Measurements from ENCODE around the gene FXYD2. TPM values are rescaled to one million over a fixed set of nuclear protein-coding genes. Genes with fewer than 3 reads are reported as not detected.

FXYD2 gene
- total and polyA plus RNA-seq, 2 of the 8 experiments (the other 6 are each of a cell fraction or from before 2014, with no cell fraction given): 0.89 to 1.1 TPM

DNA sequence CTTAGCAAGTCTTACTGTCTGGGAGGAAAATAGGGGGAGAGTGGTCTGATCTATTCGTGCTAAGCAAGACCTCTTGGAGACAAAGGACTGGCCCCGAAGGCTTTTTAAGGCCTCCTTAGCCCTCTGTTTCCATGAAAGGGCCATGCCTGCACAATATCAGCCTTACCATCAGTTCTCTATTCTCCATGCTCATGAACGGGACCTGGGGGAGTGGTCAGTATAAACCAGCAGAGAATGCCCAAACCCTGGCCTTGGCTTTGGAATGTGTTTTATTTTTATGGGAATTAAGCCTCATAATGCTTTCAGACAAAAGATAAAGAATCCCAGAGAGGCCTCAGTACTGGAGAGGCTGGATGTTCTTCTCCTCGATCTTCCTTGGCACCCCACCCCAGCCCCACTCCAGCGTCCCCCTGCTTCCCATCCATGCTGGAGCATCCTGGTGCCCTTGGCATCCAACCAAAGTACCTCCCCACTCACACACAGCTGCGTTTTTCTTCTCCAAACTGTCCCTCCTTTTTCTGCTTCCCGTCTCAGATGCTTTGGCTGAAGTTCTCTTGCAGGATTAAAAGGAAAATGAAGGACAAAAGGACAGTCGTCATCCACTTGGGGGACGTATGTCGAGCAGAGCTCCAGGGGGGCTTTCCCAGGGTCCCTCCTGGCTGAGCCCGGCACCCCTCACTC, 33.3 kb upstream of the FXYD2 start:
- Histone ChIP-seq H3K9ac (replicated peaks in 1 of 4; ENCODE audit: extremely low read depth in 1 of 4, low read depth in 3 of 4, low read length in 3 of 4) (no peak overlapping the region), H3K18ac (ENCODE audit: extremely low read depth, low read length) (no peak overlapping the region), H3K36me3 (ENCODE audit: control insufficient read depth in 2 of 4, insufficient read depth in 4 of 4, low read length in 3 of 4) (no peaks in the 10 kb centered on the region), H3K9me3 (ENCODE audit: insufficient read depth in 2 of 2, low read depth in 1 of 2, low read length in 1 of 2) (no peaks in the 10 kb centered on the region), H3K23me2 (ENCODE audit: low read depth, low read length) (no peaks in the 10 kb centered on the region), H3K27me3 (replicated peaks in 1 of 4; ENCODE audit: control insufficient read depth in 3 of 4, extremely low read depth in 1 of 4, insufficient read depth in 3 of 4, low read length in 3 of 4) (no peaks in the 10 kb centered on the region; a peak in 1 of 7 replicates), H2BK120ac (replicated peaks; ENCODE audit: low read depth, low read length) (no peak overlapping the region), H2BK5ac (ENCODE audit: low read depth, low read length) (no peak overlapping the region), H4K91ac (replicated peaks; ENCODE audit: insufficient read length, low read length) (no peak overlapping the region), H2BK12ac (ENCODE audit: low read depth, low read length) (no peak overlapping the region; the same call in 1 of the 2 replicates), H3K4ac (replicated peaks; ENCODE audit: insufficient read length, low read depth, low read length) (no peak overlapping the region), H2AFZ (ENCODE audit: low read length) (no peak overlapping the region), H3K27ac (ENCODE audit: low read depth, low read length) (no peak overlapping the region), H3K4me1 (replicated peaks in 1 of 4; ENCODE audit: control insufficient read depth in 3 of 4, insufficient read depth in 4 of 4, low read length in 3 of 4) (peaks cover 6 to 20% (median 16%) of the 10 kb centered on the region in 4 experiments), H4K5ac (ENCODE audit: insufficient read length, low read depth, low read length) (no peak overlapping the region), H3K4me3 (ENCODE audit: extremely low read depth in 1 of 4, insufficient read depth in 2 of 4, low read depth in 3 of 4, low read length in 4 of 4) (no peak overlapping the region), H3K4me2 (ENCODE audit: insufficient read depth in 1 of 2, low read depth in 2 of 2, low read length in 2 of 2) (no peak overlapping the region), H2BK20ac (ENCODE audit: low read length) (no peak overlapping the region), H3K79me2 (ENCODE audit: control insufficient read depth in 1 of 2, insufficient read depth in 2 of 2, low read length in 2 of 2) (peaks cover 0 to 22% of the 10 kb centered on the region in 2 experiments; a peak in 2 of 4 replicates), H4K8ac (ENCODE audit: extremely low read depth, insufficient read depth, low read length) (no peak overlapping the region), H3K56ac (replicated peaks; ENCODE audit: insufficient read length, low read depth, low read length) (no peak overlapping the region), H3K79me1 (ENCODE audit: low read depth, low read length) (no peaks in the 10 kb centered on the region; the same call in 1 of the 2 replicates), H3K14ac (ENCODE audit: insufficient read length) (no peak overlapping the region), H2BK15ac (ENCODE audit: low read length) (no peak overlapping the region), H3K23ac (ENCODE audit: insufficient read length) (no peak overlapping the region), H4K20me1 (replicated peaks in 1 of 2; ENCODE audit: control insufficient read depth in 1 of 2, insufficient read depth in 2 of 2, low read length in 2 of 2) (peaks cover 5 to 10% of the 10 kb centered on the region in 2 experiments), H2AK5ac (ENCODE audit: low read depth, low read length) (no peak overlapping the region)
- TF ChIP-seq SP2 (IDR thresholded peaks at IDR 0.05; ENCODE audit: low read length) (no peak), RNF2 (IDR thresholded peaks at IDR 0.05; ENCODE audit: borderline replicate concordance, low read depth, low read length, missing control alignments, poor library complexity, severe bottlenecking) (no peak)
- 82% methylated on average over 11 of the region's 11 CpGs; no CpG with 5 or more reads in 1 of the 2 experiments for WGBS, 2 experiments (ENCODE audit: extremely low coverage in 1 of 2, insufficient coverage in 1 of 2, insufficient read length in 1 of 2, insufficient replicate concordance in 2 of 2, low coverage in 1 of 2, low lambda C conversion rate in 2 of 2, missing lambda C conversion rate in 1 of 2)
- ChIA-PET CTCF (ENCODE audit: partially characterized antibody) (interaction anchor here (5.8 kb wide), 1 partner anchor 89 kb away, joined by 28 read pairs; no protein-coding TSS in a partner anchor), POLR2A (ENCODE audit: partially characterized antibody) (no interaction called here)
- FAIRE-seq (no peak), DNase-seq (ENCODE audit: low read depth in 1 of 2, low spot score in 2 of 2) (no peak)
